ENCODE data around the gene CRB2. TPM values are rescaled to one million over a fixed set of nuclear protein-coding genes. Genes with fewer than 3 reads are reported as not detected.
A peak's percentile ranks its signal among the peaks of the same experiment; 100 is the strongest.

CRB2 gene
- total RNA-seq, 1 experiment from 2014 or later = 3.6 TPM

DNA sequence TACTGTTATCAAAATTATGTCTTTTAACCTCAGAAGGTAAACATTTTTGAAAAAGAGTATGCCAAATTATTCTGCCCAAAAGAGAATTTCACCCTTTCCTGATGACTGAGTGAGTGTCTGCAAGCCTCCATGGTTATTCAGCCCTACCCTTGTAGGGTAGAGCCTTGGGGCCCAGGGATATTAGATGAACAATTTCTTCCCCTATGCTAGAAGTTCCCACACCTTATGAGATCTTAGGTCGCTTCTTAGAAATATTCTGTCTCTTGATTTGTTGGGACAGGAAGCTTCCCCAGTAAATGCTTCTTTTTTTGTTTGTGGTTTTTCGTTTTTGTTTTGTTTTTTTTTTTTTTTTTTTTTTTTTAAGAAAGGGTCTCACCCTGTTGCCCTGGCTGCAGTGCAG, 3.1 kb downstream of the CRB2 start:
- H3K9ac ChIP-seq (ENCODE audit: extremely low read depth, insufficient read length, low read length) = no peak overlapping the region
- peaks cover 10% of the 10 kb centered on the region for H3K27me3 Mint-ChIP-seq (ENCODE audit: low read depth)
- H3K4me1 ChIP-seq (ENCODE audit: insufficient read depth, low read length) = peaks cover 16% of the 10 kb centered on the region; the same call in 1 of the 2 replicates
- H3K4me1 Mint-ChIP-seq = peaks cover 60 to 78% of the 10 kb centered on the region in 2 experiments
- H4K8ac ChIP-seq (replicated peaks; ENCODE audit: insufficient read length, low read depth, low read length) = no peak overlapping the region
- no CpG with 5 or more reads among the region's 2 CpGs for WGBS (ENCODE audit: extremely low coverage, insufficient read length, low lambda C conversion rate)
- H4K20me1 ChIP-seq (ENCODE audit: control insufficient read depth, insufficient read depth, insufficient read length) = no peaks in the 10 kb centered on the region
- H3K23me2 ChIP-seq (ENCODE audit: insufficient read length, low read depth, low read length, poor library complexity, severe bottlenecking) = peaks cover 8% of the 10 kb centered on the region
- H3K27ac Mint-ChIP-seq = peak overlapping the region in 2 of 3 experiments; percentile 44 to 84; a peak in 4 of 7 replicates
- no peak overlapping the region for H3K14ac ChIP-seq (ENCODE audit: insufficient read depth, low read length)
- no peak overlapping the region for H2AFZ ChIP-seq (ENCODE audit: low read length)
- no peak overlapping the region for H4K5ac ChIP-seq (ENCODE audit: insufficient read length, low read depth, low read length)
- no peaks in the 10 kb centered on the region for H3K36me3 Mint-ChIP-seq (ENCODE audit: insufficient read depth in 1 of 3, low read depth in 3 of 3)
- H3K27me3 ChIP-seq (ENCODE audit: insufficient read depth, low read length) = no peaks in the 10 kb centered on the region; the same call in 1 of the 2 replicates
- H3K79me2 ChIP-seq (ENCODE audit: insufficient read depth, low read length) = no peaks in the 10 kb centered on the region
- no peak overlapping the region for H3K56ac ChIP-seq (ENCODE audit: insufficient read length, low read depth, low read length)
- H2AK5ac ChIP-seq (ENCODE audit: insufficient read length, low read length) = no peak overlapping the region
- no peak overlapping the region for H4K91ac ChIP-seq (ENCODE audit: insufficient read length, low read depth, low read length)
- H2BK15ac ChIP-seq (ENCODE audit: low read depth, low read length) = no peak overlapping the region
- H2BK5ac ChIP-seq (ENCODE audit: insufficient read length, low read length) = no peak overlapping the region
- no peaks in the 10 kb centered on the region for H3K79me1 ChIP-seq (ENCODE audit: insufficient read depth, low read depth, low read length, poor library complexity, severe bottlenecking)
- H3K9me3 ChIP-seq (ENCODE audit: control insufficient read depth, low read depth, low read length) = no peaks in the 10 kb centered on the region
- no peak overlapping the region for H3K18ac ChIP-seq (ENCODE audit: insufficient read length, low read depth, low read length)
- H2BK20ac ChIP-seq (ENCODE audit: low read depth, low read length, poor library complexity, severe bottlenecking) = no peak overlapping the region
- H3K4ac ChIP-seq (ENCODE audit: low read depth, low read length) = no peak overlapping the region
- H3T11ph ChIP-seq (ENCODE audit: low read length) = no peak overlapping the region
- H3K4me2 ChIP-seq (ENCODE audit: insufficient read depth, insufficient read length, low read length) = no peak overlapping the region
- H3K4me3 Mint-ChIP-seq = peak overlapping the region in 1 of 2 experiments; percentile 63; a peak in 1 of 5 replicates
- no peak for DNase-seq
- no peak overlapping the region for H2BK12ac ChIP-seq (ENCODE audit: insufficient read length, low read depth, low read length)
- H3K27ac ChIP-seq (ENCODE audit: insufficient read length, low read depth, low read length) = no peak overlapping the region
- no peak overlapping the region for H2BK120ac ChIP-seq (ENCODE audit: low read depth, low read length, poor library complexity, severe bottlenecking)
- TF ChIP-seq CTCF (conservative IDR thresholded peaks at IDR 0.05) = no peak
- no peak overlapping the region for H3K23ac ChIP-seq (ENCODE audit: insufficient read length, low read depth, low read length)
- no peaks in the 10 kb centered on the region; a peak in 2 of 5 replicates for H3K9me3 Mint-ChIP-seq

Data from H9 (cell line).